Gastroesophageal sphincter (tissue), 4 donors: ENCODE results near the gene SCD5. TPM values are rescaled to one million over a fixed set of nuclear protein-coding genes. Genes with fewer than 3 reads are reported as not detected.

Experiments used
- ATAC-seq: fragments of 150-250 bp; one replicate; pipeline ENCODE4 v1.9.1; 2016; ENCODE audit warnings: mild to moderate bottlenecking, moderate library complexity
- H3K27ac ChIP-seq, 4 donors: fragments of 200-600 bp; sonication (generic) in 3 of 4; 1 replicate in 3 of 4; 2 replicates in 1 of 4; pipeline ENCODE4 v1.5.1; 2016 to 2019
- H3K27me3 ChIP-seq: fragments of 200-600 bp; sonication (generic); one replicate; pipeline ENCODE4 v1.5.1; 2019
- H3K36me3 ChIP-seq, 2 donors: fragments of 200-600 bp; sonication (generic); one replicate each; pipeline ENCODE4 v1.5.1; 2019; ENCODE audit warnings: control low read depth in 1 of 2
- H3K4me1 ChIP-seq, 3 donors: fragments of 200-600 bp; sonication (generic); 1 replicate in 2 of 3; 2 replicates in 1 of 3; pipeline ENCODE4 v1.5.1; 2016 to 2019; ENCODE audit warnings: control low read depth in 2 of 3
- H3K4me3 ChIP-seq, 2 donors: fragments of 200-600 bp; sonication (generic); one replicate each; pipeline ENCODE4 v1.5.1; 2019; ENCODE audit warnings: mild to moderate bottlenecking in 1 of 2, moderate library complexity in 1 of 2
- H3K9me3 ChIP-seq, 3 donors: fragments of 200-600 bp; sonication (generic); one replicate each; pipeline ENCODE4 v1.5.1; 2017 to 2019; ENCODE audit warnings: control low read depth in 2 of 3
- CTCF ChIP-seq, 4 experiments: fragments of 200-600 bp in 2 of 4; fragments of 450-650 bp in 2 of 4; sonication (generic) in 1 of 4; IDR thresholded peaks; one replicate each; pipeline ENCODE4 v1.5.1; 2017 to 2019; ENCODE audit warnings: antibody characterized with exemption in 4 of 4, mild to moderate bottlenecking in 2 of 4, moderate library complexity in 2 of 4
- EP300 ChIP-seq: sonication (generic); formaldehyde crosslinking; IDR thresholded peaks from one replicate; pipeline ENCODE4 v1.6.1; 2017; ENCODE audit warnings: antibody characterized with exemption, mild to moderate bottlenecking
- POLR2A ChIP-seq, 2 donors: fragments of 450-650 bp; IDR thresholded peaks; one replicate each; pipeline ENCODE4 v1.6.1; 2017; ENCODE audit warnings: antibody characterized with exemption in 2 of 2, mild to moderate bottlenecking in 2 of 2, moderate library complexity in 1 of 2
- POLR2AphosphoS5 ChIP-seq: sonication (generic); formaldehyde crosslinking; IDR thresholded peaks from one replicate; pipeline ENCODE4 v1.6.1; 2017; ENCODE audit warnings: antibody characterized with exemption
- WGBS, 2 donors: methylation state at CpG; one replicate each; pipeline ENCODE4 v1.1.5; 2018; ENCODE audit warnings: low coverage in 1 of 2; 5-methylcytosine and 5-hydroxymethylcytosine counted together
- total RNA-seq, 4 donors: library from RNA; depleted of rRNA; stranded (reverse); fragments of >200 nt; gene quantifications; one replicate each; pipeline ENCODE4 v1.1.0, GENCODE V29; 2016

The SCD5 gene
- total RNA-seq, 4 donors from 2014 or later, result 15.5 to 21.8 (median 20.3) TPM

- no peaks in the 10 kb centered on the region for H3K9me3 ChIP-seq
- TF ChIP-seq POLR2AphosphoS5 (no peak), EP300 (no peak), POLR2A (IDR thresholded peaks at IDR 0.05) (no peak), CTCF (IDR thresholded peaks at IDR 0.05) (no peak)
- no peak overlapping the region for H3K27ac ChIP-seq
- H3K4me1 ChIP-seq, result no peaks in the 10 kb centered on the region
- no peaks in the 10 kb centered on the region for H3K27me3 ChIP-seq
- ATAC-seq, result no peak
- no peaks in the 10 kb centered on the region for H3K36me3 ChIP-seq
- WGBS, 2 donors, result 50 to 83% methylated on average over 4 of the region's 4 CpGs
- no peak overlapping the region for H3K4me3 ChIP-seq
Observed at GRCh38 chr4:82594456-82594855, 204.1 kb downstream of the SCD5 start.

GRCh38 chr4:82593411-82593810, 205.2 kb downstream of the SCD5 start:
- Histone ChIP-seq H3K27me3 (no peaks in the 10 kb centered on the region), H3K36me3 (no peaks in the 10 kb centered on the region), H3K4me1 (no peaks in the 10 kb centered on the region), H3K27ac (no peak overlapping the region), H3K4me3 (no peak overlapping the region), H3K9me3 (no peaks in the 10 kb centered on the region)
- ATAC-seq, result no peak
- WGBS, 2 donors, result 73 to 86% methylated on average over 4 to 5 of the region's 5 CpGs
- TF ChIP-seq POLR2AphosphoS5 (no peak), POLR2A (IDR thresholded peaks at IDR 0.05) (no peak), EP300 (no peak), CTCF (IDR thresholded peaks at IDR 0.05) (no peak)

DNA sequence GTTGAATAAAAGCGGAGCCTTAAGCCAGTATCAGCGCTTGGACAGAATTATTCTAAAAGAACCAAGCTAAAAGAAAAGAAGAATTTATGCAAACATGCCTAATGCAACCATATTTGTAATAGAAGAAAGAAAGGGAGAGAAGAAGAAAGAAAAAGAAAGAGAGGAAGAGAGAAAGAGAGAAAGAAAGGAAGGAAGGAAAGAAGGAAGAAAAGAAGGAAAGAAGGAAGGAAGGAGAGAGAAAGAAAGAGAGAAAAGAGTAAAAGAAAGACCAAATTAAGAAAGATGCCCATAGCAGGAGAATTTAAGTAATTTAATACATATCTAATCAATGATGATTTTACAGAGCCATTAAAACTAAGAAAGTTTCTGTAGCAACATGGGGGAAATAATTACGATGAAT, 206.0 kb downstream of the SCD5 start:
- ATAC-seq, result no peak
- Histone ChIP-seq H3K27ac (no peak overlapping the region), H3K4me1 (no peaks in the 10 kb centered on the region), H3K36me3 (no peaks in the 10 kb centered on the region), H3K9me3 (no peaks in the 10 kb centered on the region), H3K27me3 (no peaks in the 10 kb centered on the region), H3K4me3 (no peak overlapping the region)
- WGBS, 2 donors, result 81 to 100% methylated on average over 1 to 3 of the region's 3 CpGs
- TF ChIP-seq POLR2A (IDR thresholded peaks at IDR 0.05), result no peak
- TF ChIP-seq EP300, result no peak
- no peak for TF ChIP-seq POLR2AphosphoS5

DNA sequence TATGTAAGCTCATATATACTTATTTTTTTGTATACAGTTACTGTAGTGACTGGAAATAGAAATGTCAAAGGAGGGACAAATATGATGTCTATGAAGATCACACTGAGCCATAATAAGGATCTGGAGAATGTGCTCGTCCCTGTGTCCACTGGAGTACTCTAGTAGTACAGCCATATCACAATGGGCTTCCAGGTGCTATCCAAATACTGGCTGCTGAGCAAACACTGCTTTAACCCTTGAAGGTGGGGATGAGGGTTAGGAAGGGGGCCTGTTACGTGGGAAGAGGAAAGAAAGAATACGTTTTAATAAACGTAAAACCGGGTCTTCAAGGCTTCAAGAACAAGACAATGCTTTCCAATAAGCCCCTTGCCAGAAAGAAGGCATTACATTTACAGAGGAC, 207.0 kb downstream of the SCD5 start:
- no peak for ATAC-seq
- no peak overlapping the region for H3K27ac ChIP-seq
- H3K4me3 ChIP-seq, result no peak overlapping the region
- no peaks in the 10 kb centered on the region for H3K4me1 ChIP-seq
- WGBS, 2 donors, result 50 to 78% methylated on average over 4 to 5 of the region's 5 CpGs
- no peaks in the 10 kb centered on the region for H3K9me3 ChIP-seq
- TF ChIP-seq EP300 (no peak), POLR2A (IDR thresholded peaks at IDR 0.05) (no peak), POLR2AphosphoS5 (no peak), CTCF (IDR thresholded peaks at IDR 0.05) (no peak)
- H3K27me3 ChIP-seq, result no peaks in the 10 kb centered on the region
- H3K36me3 ChIP-seq, result no peaks in the 10 kb centered on the region

GRCh38 chr4:82589756-82590155, 208.8 kb downstream of the SCD5 start:
- Histone ChIP-seq H3K27me3 (no peaks in the 10 kb centered on the region), H3K27ac (no peak overlapping the region), H3K4me1 (no peaks in the 10 kb centered on the region), H3K36me3 (no peaks in the 10 kb centered on the region), H3K9me3 (no peaks in the 10 kb centered on the region), H3K4me3 (no peak overlapping the region)
- TF ChIP-seq EP300 (no peak), POLR2AphosphoS5 (no peak), CTCF (IDR thresholded peaks at IDR 0.05) (no peak), POLR2A (IDR thresholded peaks at IDR 0.05) (no peak)
- no peak for ATAC-seq
- 24% methylated on average over 1 of the region's 1 CpG for WGBS, 2 donors
